ENCODE data around the gene ARID4B.

Gene ARID4B

GRCh38 chr1:235227414-235227813 lies 100.6 kb downstream of the ARID4B start:
- TF ChIP-seq SPI1 (IDR thresholded peaks at IDR 0.05; ENCODE audit: borderline replicate concordance, low read depth) = no peak
- no peak for TF ChIP-seq GABPA (IDR thresholded peaks at IDR 0.05; ENCODE audit: low read depth)
- TF ChIP-seq POLR2AphosphoS5 (IDR thresholded peaks at IDR 0.05; ENCODE audit: low read depth) = no peak
- TF ChIP-seq CTCF (IDR thresholded peaks at IDR 0.05; ENCODE audit: insufficient read depth, low read length) = no peak
- DNase-seq (ENCODE audit: low read depth in 1 of 2, low spot score in 1 of 2) = no peak
- no peaks in the 10 kb centered on the region for H3K27me3 ChIP-seq (ENCODE audit: insufficient read depth, poor library complexity, severe bottlenecking)

GRCh38 chr1:235226933-235227332 lies 101.0 kb downstream of the ARID4B start:
- Histone ChIP-seq H3K27ac (replicated peaks) (no peak overlapping the region), H3K4me3 (replicated peaks; ENCODE audit: insufficient read depth, low read length) (no peak overlapping the region), H3K27me3 (ENCODE audit: insufficient read depth, poor library complexity, severe bottlenecking) (no peaks in the 10 kb centered on the region)
- no peak for DNase-seq (ENCODE audit: low read depth in 1 of 2, low spot score in 1 of 2)
- TF ChIP-seq SPI1 (IDR thresholded peaks at IDR 0.05; ENCODE audit: borderline replicate concordance, low read depth) (no peak), GABPA (IDR thresholded peaks at IDR 0.05; ENCODE audit: low read depth) (no peak), REST (IDR thresholded peaks at IDR 0.05; ENCODE audit: insufficient replicate concordance, low read depth) (no peak), CTCF (IDR thresholded peaks at IDR 0.05; ENCODE audit: insufficient read depth, low read length) (no peak), POLR2AphosphoS5 (IDR thresholded peaks at IDR 0.05; ENCODE audit: low read depth) (no peak)

More at GRCh38 chr1:235227414-235227813, 100.6 kb downstream of the ARID4B start:
- H3K27ac ChIP-seq (replicated peaks) = no peak overlapping the region
- H3K4me3 ChIP-seq (replicated peaks; ENCODE audit: insufficient read depth, low read length) = no peak overlapping the region

GRCh38 chr1:235225299-235225698 lies 102.7 kb downstream of the ARID4B start:
- no peak overlapping the region for H3K4me3 ChIP-seq (replicated peaks; ENCODE audit: insufficient read depth, low read length)
- DNase-seq (ENCODE audit: low read depth in 1 of 2, low spot score in 1 of 2) = no peak
- H3K27ac ChIP-seq (replicated peaks) = no peak overlapping the region
- TF ChIP-seq CTCF (IDR thresholded peaks at IDR 0.05; ENCODE audit: insufficient read depth, low read length) = no peak
- no peak for TF ChIP-seq GABPA (IDR thresholded peaks at IDR 0.05; ENCODE audit: low read depth)
- TF ChIP-seq SPI1 (IDR thresholded peaks at IDR 0.05; ENCODE audit: borderline replicate concordance, low read depth) = no peak
- no peaks in the 10 kb centered on the region for H3K27me3 ChIP-seq (ENCODE audit: insufficient read depth, poor library complexity, severe bottlenecking)

- H3K27me3 ChIP-seq (ENCODE audit: insufficient read depth, poor library complexity, severe bottlenecking) = no peaks in the 10 kb centered on the region
- TF ChIP-seq CTCF (IDR thresholded peaks at IDR 0.05; ENCODE audit: insufficient read depth, low read length) = no peak
- no peak for TF ChIP-seq GABPA (IDR thresholded peaks at IDR 0.05; ENCODE audit: low read depth)
- no peak overlapping the region for H3K27ac ChIP-seq (replicated peaks)
- no peak overlapping the region for H3K4me3 ChIP-seq (replicated peaks; ENCODE audit: insufficient read depth, low read length)
- no peak for DNase-seq (ENCODE audit: low read depth in 1 of 2, low spot score in 1 of 2)
Observed at GRCh38 chr1:235221653-235222375, 106.2 kb downstream of the ARID4B start.
